Adrenal gland (tissue), 5 donors: ENCODE measurements around the gene TAF1B.
"Not testable (repeated sequence)": the region's sequence is repeated elsewhere in the genome, so short reads cannot be mapped to it uniquely, and the experiment has no call there.

Experiments used
- CTCF ChIP-seq, 6 experiments: fragments of 450-650 bp in 4 of 6; fragments of 200-600 bp in 2 of 6; sonication (generic) in 1 of 6; IDR thresholded peaks; 1 replicate in 5 of 6; 2 replicates in 1 of 6; pipeline versions ENCODE4 v1.5.1 to v1.8.0; 2016 to 2021; ENCODE audit warnings: antibody characterized with exemption in 6 of 6, mild to moderate bottlenecking in 2 of 6, moderate library complexity in 1 of 6
- POLR2A ChIP-seq, 2 donors: fragments of 450-650 bp; IDR thresholded peaks; one replicate each; pipeline ENCODE4 v1.6.1; 2017; ENCODE audit warnings: antibody characterized with exemption in 2 of 2, mild to moderate bottlenecking in 2 of 2, moderate library complexity in 1 of 2
- donor health status: DM: no; HTN: no; CAD: no.

- TF ChIP-seq POLR2A, CTCF (IDR thresholded peaks at IDR 0.05): not testable (repeated sequence)
Measured at GRCh38 chr2:9835068-9835467, 8.2 kb upstream of the TAF1B start.
